Measurements from ENCODE around the gene AOC1.

The AOC1 gene

GRCh38 chr7:150835019-150835418, 17.3 kb upstream of the AOC1 start:
- no peak for TF ChIP-seq CTCF (IDR thresholded peaks at IDR 0.05; ENCODE audit: low read length, missing control alignments)
- no peak overlapping the region for H3K4me3 ChIP-seq (replicated peaks; ENCODE audit: low read depth, low read length)
- no peak for DNase-seq (ENCODE audit: low read depth)

GRCh38 chr7:150835702-150836280, 16.5 kb upstream of the AOC1 start:
- TF ChIP-seq CTCF (IDR thresholded peaks at IDR 0.05; ENCODE audit: low read length, missing control alignments) = no peak
- no peak overlapping the region for H3K4me3 ChIP-seq (replicated peaks; ENCODE audit: low read depth, low read length)
- no peak for DNase-seq (ENCODE audit: low read depth)

- no peak for TF ChIP-seq CTCF (IDR thresholded peaks at IDR 0.05; ENCODE audit: low read length, missing control alignments)
- no peak for DNase-seq (ENCODE audit: low read depth)
- H3K4me3 ChIP-seq (replicated peaks; ENCODE audit: low read depth, low read length) = no peak overlapping the region
These were observed 13.2 kb upstream of the AOC1 start for GRCh38 chr7:150838965-150839650.

- TF ChIP-seq CTCF (IDR thresholded peaks at IDR 0.05; ENCODE audit: low read length, missing control alignments) = no peak
- H3K4me3 ChIP-seq (replicated peaks; ENCODE audit: low read depth, low read length) = no peak overlapping the region
- DNase-seq (ENCODE audit: low read depth) = no peak
These were observed 10.3 kb upstream of the AOC1 start for GRCh38 chr7:150842018-150842417.

- no peak for DNase-seq (ENCODE audit: low read depth)
- TF ChIP-seq CTCF (IDR thresholded peaks at IDR 0.05; ENCODE audit: low read length, missing control alignments) = no peak
- no peak overlapping the region for H3K4me3 ChIP-seq (replicated peaks; ENCODE audit: low read depth, low read length)
These were observed 9.6 kb upstream of the AOC1 start for GRCh38 chr7:150842716-150843115.

- no peak for DNase-seq (ENCODE audit: low read depth)
- H3K4me3 ChIP-seq (replicated peaks; ENCODE audit: low read depth, low read length) = no peak overlapping the region
- no peak for TF ChIP-seq CTCF (IDR thresholded peaks at IDR 0.05; ENCODE audit: low read length, missing control alignments)
These were observed 6.9 kb upstream of the AOC1 start for GRCh38 chr7:150845421-150845861.
